SK-N-MC (cell line): ENCODE measurements around the gene TBC1D7.

ENCODE experiments used
- EZH2 ChIP-seq: fragments of 200-600 bp; sonication (generic); IDR thresholded peaks from one replicate; pipeline ENCODE4 v1.6.1; 2017; ENCODE audit warnings: antibody characterized with exemption
- POLR2AphosphoS5 ChIP-seq: IDR thresholded peaks from 2 replicates; pipeline ENCODE4 v1.6.1; 2012; ENCODE audit warnings: mild to moderate bottlenecking, low read depth, low read length, borderline replicate concordance

GRCh38 chr6:13299403-13299821 is 28.9 kb downstream of the TBC1D7 start:
- TF ChIP-seq POLR2AphosphoS5 = no peak
- TF ChIP-seq EZH2 = no peak
